PC-9 (cell line): ENCODE data around the gene FBXO47.

Experiments
- EZH2 ChIP-seq: fragments of 200-600 bp; sonication (generic); IDR thresholded peaks from 2 replicates; pipeline ENCODE4 v1.8.0; 2017; ENCODE audit warnings: antibody characterized with exemption, low read depth
- TF ChIP-seq, protein P1 (sequence below): fragments of 200-600 bp; sonication (generic); conservative IDR thresholded peaks from 2 replicates; pipeline ENCODE4 v1.6.1; 2017; ENCODE audit warnings: mixed run types, antibody characterized with exemption, mild to moderate bottlenecking, moderate library complexity

DNA sequence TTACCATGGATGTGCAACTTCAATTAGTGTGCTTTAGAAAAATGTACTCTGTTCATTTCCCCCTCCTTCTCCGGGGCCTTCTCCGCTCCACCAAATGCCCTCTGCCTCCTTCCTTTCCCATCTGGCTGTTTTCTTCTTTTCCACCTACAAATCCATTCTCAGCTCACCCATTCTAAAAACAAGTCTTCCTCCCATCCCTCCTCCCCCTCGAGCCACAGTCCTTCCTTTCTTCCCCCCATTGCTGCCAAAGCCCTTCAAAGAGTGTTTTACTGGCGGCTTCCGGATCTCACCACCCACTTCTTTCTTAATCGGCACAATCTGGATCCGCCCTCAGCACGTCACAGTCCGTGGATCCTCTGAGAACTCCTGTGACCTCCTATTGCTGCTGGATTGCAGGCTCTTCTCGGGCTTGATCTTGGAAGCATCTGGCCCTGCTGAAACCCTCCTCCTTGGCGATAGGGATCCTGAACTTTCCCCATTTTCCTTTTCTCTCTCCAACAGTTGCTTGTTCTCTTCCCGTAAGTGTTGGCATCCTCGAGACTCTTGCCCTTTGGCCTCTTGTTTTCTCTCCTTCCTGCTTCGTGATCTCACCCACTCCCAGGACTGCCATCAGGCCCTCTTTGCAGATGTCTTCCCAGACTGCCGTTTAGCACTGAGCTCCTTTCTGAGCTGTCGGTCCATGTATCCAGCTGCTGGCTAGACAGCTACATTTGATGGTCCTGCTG is 36.0 kb upstream of the FBXO47 start:
- TF ChIP-seq, protein P1, sequence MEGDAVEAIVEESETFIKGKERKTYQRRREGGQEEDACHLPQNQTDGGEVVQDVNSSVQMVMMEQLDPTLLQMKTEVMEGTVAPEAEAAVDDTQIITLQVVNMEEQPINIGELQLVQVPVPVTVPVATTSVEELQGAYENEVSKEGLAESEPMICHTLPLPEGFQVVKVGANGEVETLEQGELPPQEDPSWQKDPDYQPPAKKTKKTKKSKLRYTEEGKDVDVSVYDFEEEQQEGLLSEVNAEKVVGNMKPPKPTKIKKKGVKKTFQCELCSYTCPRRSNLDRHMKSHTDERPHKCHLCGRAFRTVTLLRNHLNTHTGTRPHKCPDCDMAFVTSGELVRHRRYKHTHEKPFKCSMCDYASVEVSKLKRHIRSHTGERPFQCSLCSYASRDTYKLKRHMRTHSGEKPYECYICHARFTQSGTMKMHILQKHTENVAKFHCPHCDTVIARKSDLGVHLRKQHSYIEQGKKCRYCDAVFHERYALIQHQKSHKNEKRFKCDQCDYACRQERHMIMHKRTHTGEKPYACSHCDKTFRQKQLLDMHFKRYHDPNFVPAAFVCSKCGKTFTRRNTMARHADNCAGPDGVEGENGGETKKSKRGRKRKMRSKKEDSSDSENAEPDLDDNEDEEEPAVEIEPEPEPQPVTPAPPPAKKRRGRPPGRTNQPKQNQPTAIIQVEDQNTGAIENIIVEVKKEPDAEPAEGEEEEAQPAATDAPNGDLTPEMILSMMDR: no peak
- no peak for TF ChIP-seq EZH2
